ENCODE measurements around the gene GNPDA1.

DNA sequence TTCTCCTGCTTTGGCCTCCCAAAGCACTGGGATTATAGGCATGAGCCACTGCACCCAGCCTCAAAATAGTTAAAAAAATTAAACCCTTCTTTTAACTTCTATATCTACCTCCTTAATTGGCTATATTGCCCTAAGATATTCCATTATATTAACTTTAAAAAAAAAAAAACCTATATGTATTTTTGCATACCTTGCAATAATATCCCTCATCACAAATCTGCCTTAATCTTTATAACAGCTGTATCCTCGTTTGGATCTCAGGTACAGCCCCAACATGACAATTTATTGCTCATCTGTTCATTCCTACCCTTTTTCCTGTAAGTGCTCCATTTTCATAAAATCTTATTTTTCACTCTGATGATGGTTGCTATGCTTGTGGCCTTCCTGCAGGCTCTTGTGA lies 12.7 kb downstream of the GNPDA1 start:
- TF ChIP-seq, protein P1, sequence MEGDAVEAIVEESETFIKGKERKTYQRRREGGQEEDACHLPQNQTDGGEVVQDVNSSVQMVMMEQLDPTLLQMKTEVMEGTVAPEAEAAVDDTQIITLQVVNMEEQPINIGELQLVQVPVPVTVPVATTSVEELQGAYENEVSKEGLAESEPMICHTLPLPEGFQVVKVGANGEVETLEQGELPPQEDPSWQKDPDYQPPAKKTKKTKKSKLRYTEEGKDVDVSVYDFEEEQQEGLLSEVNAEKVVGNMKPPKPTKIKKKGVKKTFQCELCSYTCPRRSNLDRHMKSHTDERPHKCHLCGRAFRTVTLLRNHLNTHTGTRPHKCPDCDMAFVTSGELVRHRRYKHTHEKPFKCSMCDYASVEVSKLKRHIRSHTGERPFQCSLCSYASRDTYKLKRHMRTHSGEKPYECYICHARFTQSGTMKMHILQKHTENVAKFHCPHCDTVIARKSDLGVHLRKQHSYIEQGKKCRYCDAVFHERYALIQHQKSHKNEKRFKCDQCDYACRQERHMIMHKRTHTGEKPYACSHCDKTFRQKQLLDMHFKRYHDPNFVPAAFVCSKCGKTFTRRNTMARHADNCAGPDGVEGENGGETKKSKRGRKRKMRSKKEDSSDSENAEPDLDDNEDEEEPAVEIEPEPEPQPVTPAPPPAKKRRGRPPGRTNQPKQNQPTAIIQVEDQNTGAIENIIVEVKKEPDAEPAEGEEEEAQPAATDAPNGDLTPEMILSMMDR (conservative IDR thresholded peaks at IDR 0.05; ENCODE audit: low read depth, low read length), result no peak
- no peak for TF ChIP-seq CEBPB (IDR thresholded peaks at IDR 0.05; ENCODE audit: low read depth, low read length)
